HepG2 (cell line): ENCODE results near the gene OLFM1. TPM values are rescaled to one million over a fixed set of nuclear protein-coding genes. Genes with fewer than 3 reads are reported as not detected.

Experiments used
- ATAC-seq: fragments of 200-7000 bp; cut with Tn5 transposase; 3 replicates; pipeline ENCODE4 v1.9.1; 2020; ENCODE audit warnings: mild to moderate bottlenecking, moderate library complexity
- BruUV-seq: library from RNA; stranded (reverse); fragments of 400-500 nt; replicated peaks from 2 replicates; lab custom pipeline; 2021; lab: Mats Ljungman, UMichigan
- CTCF ChIA-PET: fragments of 300-600 bp; formaldehyde crosslinking; extraction: SDS; loops from one replicate; lab custom pipeline; 2021; ENCODE audit warnings: low total read pairs, inconsistent platforms, low intra/inter-chr PET ratio; lab: Yijun Ruan, JAX
- POLR2A ChIA-PET: fragments of 350-600 bp; sonication (Branson Sonifier 250); formaldehyde crosslinking; loops from one replicate; lab custom pipeline; 2020; ENCODE audit warnings: antibody characterized with exemption, inconsistent platforms; lab: Yijun Ruan, JAX
- DNase-seq: peaks from one replicate; pipeline ENCODE4 v3.0.0-alpha.2; 2015; ENCODE audit warnings: low spot score
- FAIRE-seq: peaks from 3 replicates; lab custom pipeline; 2011; peaks lifted over from hg19 to GRCh38; lab: Jason Lieb, UNC
- H2AFZ ChIP-seq: one replicate; pipeline ENCODE4 v1.6.1; 2011; ENCODE audit warnings: low read length, inconsistent platforms
- H3K27ac ChIP-seq: fragments of 300-600 bp; 3 replicates; pipeline ENCODE4 v1.8.0; 2011; ENCODE audit warnings: mixed run types, mild to moderate bottlenecking, mixed read lengths, low read length, inconsistent platforms; ENCODE audit not compliant: insufficient read depth; ENCODE audit errors: extremely low read length
- H3K27me3 ChIP-seq, 2 experiments: fragments of 200-600 bp in 1 of 2; 2 replicates in 1 of 2; 3 replicates in 1 of 2; pipeline versions ENCODE4 v1.6.0 to v1.8.0; 2011; ENCODE audit warnings: low read length in 2 of 2, mild to moderate bottlenecking in 2 of 2, moderate library complexity in 2 of 2, inconsistent platforms in 1 of 2; ENCODE audit not compliant: insufficient read depth in 2 of 2, control insufficient read depth in 1 of 2
- H3K36me3 ChIP-seq, 2 experiments: fragments of 200-600 bp in 1 of 2; replicated peaks in 1 of 2; 2 replicates in 1 of 2; 3 replicates in 1 of 2; pipeline versions ENCODE4 v1.5.1 to v1.8.0; 2011; ENCODE audit warnings: low read length in 2 of 2, inconsistent platforms in 1 of 2; ENCODE audit not compliant: insufficient read depth in 2 of 2, control insufficient read depth in 1 of 2
- H3K4me1 ChIP-seq: 2 replicates; pipeline ENCODE4 v1.5.1; 2012; ENCODE audit warnings: low read length, inconsistent platforms; ENCODE audit not compliant: insufficient read depth
- H3K4me2 ChIP-seq: 2 replicates; pipeline ENCODE4 v1.6.0; 2011; ENCODE audit warnings: low read depth, low read length, inconsistent platforms
- H3K4me3 ChIP-seq, 3 experiments: fragments of 200-600 bp in 1 of 3; sonication (generic), shearing (Covaris generic) in 1 of 3; replicated peaks in 1 of 3; 2 replicates each; pipeline ENCODE4 v1.5.1; 2011 to 2016; ENCODE audit warnings: low read length in 3 of 3, inconsistent platforms in 2 of 3, low read depth in 2 of 3, mild to moderate bottlenecking in 2 of 3, control low read depth in 1 of 3, mixed read lengths in 1 of 3; ENCODE audit not compliant: insufficient read depth in 1 of 3
- H3K79me2 ChIP-seq: one replicate; pipeline ENCODE4 v1.6.1; 2011; ENCODE audit warnings: low read length, inconsistent platforms; ENCODE audit not compliant: insufficient read depth
- H3K9ac ChIP-seq: 2 replicates; pipeline ENCODE4 v1.6.0; 2011; ENCODE audit warnings: mild to moderate bottlenecking, low read depth, low read length, inconsistent platforms; ENCODE audit not compliant: insufficient read depth
- H3K9me3 ChIP-seq: 2 replicates; pipeline ENCODE4 v1.5.1; 2012; ENCODE audit warnings: mild to moderate bottlenecking, low read length
- H4K20me1 ChIP-seq: 2 replicates; pipeline ENCODE4 v1.6.0; 2011; ENCODE audit warnings: inconsistent platforms, mild to moderate bottlenecking, low read length, moderate library complexity; ENCODE audit not compliant: insufficient read depth
- CBFB ChIP-seq: sonication (generic); formaldehyde crosslinking; IDR thresholded peaks from 2 replicates; pipeline ENCODE4 v1.4.0; 2020; ENCODE audit warnings: missing genetic modification reagents
- ELF4 ChIP-seq: sonication (generic); formaldehyde crosslinking; IDR thresholded peaks from 2 replicates; pipeline ENCODE4 v1.5.0; 2020; ENCODE audit warnings: missing genetic modification reagents, mild to moderate bottlenecking, moderate library complexity, borderline replicate concordance
- ETV5 ChIP-seq: IDR thresholded peaks from 2 replicates; pipeline ENCODE4 v1.6.1; 2018; ENCODE audit warnings: missing biosample characterization, missing genetic modification reagents, inconsistent platforms, borderline replicate concordance
- JDP2 ChIP-seq: sonication (generic); formaldehyde crosslinking; IDR thresholded peaks from 2 replicates; pipeline ENCODE4 v1.8.1; 2022; ENCODE audit warnings: missing genetic modification reagents, borderline replicate concordance
- MEF2D ChIP-seq: sonication (generic); formaldehyde crosslinking; IDR thresholded peaks from 2 replicates; pipeline ENCODE4 v1.5.1; 2020; ENCODE audit warnings: mild to moderate bottlenecking, missing genetic modification reagents
- NR2F2 ChIP-seq: IDR thresholded peaks from 2 replicates; pipeline ENCODE4 v1.6.1; 2012; ENCODE audit warnings: low read depth, inconsistent platforms, borderline replicate concordance
- SMYD3 ChIP-seq: sonication (generic); formaldehyde crosslinking; IDR thresholded peaks from 2 replicates; pipeline ENCODE4 v1.8.1; 2023; ENCODE audit warnings: mild to moderate bottlenecking, missing genetic modification reagents
- TCF7L2 ChIP-seq: IDR thresholded peaks from 2 replicates; pipeline ENCODE4 v1.6.1; 2011; ENCODE audit warnings: mild to moderate bottlenecking, low read depth, low read length, moderate library complexity
- THYN1 ChIP-seq: sonication (generic); formaldehyde crosslinking; IDR thresholded peaks from 2 replicates; pipeline ENCODE4 v1.8.1; 2023; ENCODE audit warnings: low read depth, mild to moderate bottlenecking, moderate library complexity, missing genetic modification reagents, borderline replicate concordance
- ZBTB7B ChIP-seq: sonication (generic); formaldehyde crosslinking; IDR thresholded peaks from 2 replicates; pipeline ENCODE4 v1.4.0; 2020; ENCODE audit warnings: missing genetic modification reagents
- ZKSCAN5 ChIP-seq: sonication (generic); formaldehyde crosslinking; IDR thresholded peaks from 2 replicates; pipeline ENCODE4 v1.5.1; 2020; ENCODE audit warnings: mild to moderate bottlenecking, missing genetic modification reagents
- ZNF124 ChIP-seq: sonication (generic); formaldehyde crosslinking; IDR thresholded peaks from 2 replicates; pipeline ENCODE4 v1.4.0; 2020; ENCODE audit warnings: missing genetic modification reagents
- ZNF224 ChIP-seq: sonication (generic); formaldehyde crosslinking; IDR thresholded peaks from 2 replicates; pipeline ENCODE4 v1.5.0; 2020; ENCODE audit warnings: mild to moderate bottlenecking, missing genetic modification reagents
- ZNF34 ChIP-seq: sonication (generic); formaldehyde crosslinking; IDR thresholded peaks from 2 replicates; pipeline ENCODE4 v1.4.0; 2020; ENCODE audit warnings: mild to moderate bottlenecking, missing genetic modification reagents, borderline replicate concordance
- ZNF558 ChIP-seq: sonication (generic); formaldehyde crosslinking; IDR thresholded peaks from 2 replicates; pipeline ENCODE4 v1.9.0; 2022; ENCODE audit warnings: mild to moderate bottlenecking, missing genetic modification reagents, borderline replicate concordance
- ZNF652 ChIP-seq: IDR thresholded peaks from 2 replicates; pipeline ENCODE4 v1.6.1; 2016; ENCODE audit warnings: low read depth, borderline replicate concordance
- ZSCAN20 ChIP-seq: sonication (generic); formaldehyde crosslinking; IDR thresholded peaks from 2 replicates; pipeline ENCODE4 v1.4.0; 2020; ENCODE audit warnings: missing genetic modification reagents, mild to moderate bottlenecking, borderline replicate concordance
- ZSCAN25 ChIP-seq: sonication (generic); formaldehyde crosslinking; IDR thresholded peaks from 2 replicates; pipeline ENCODE4 v1.8.0; 2022; ENCODE audit warnings: mild to moderate bottlenecking, missing genetic modification reagents
- WGBS: methylation state at CpG from one replicate; pipeline ENCODE4 v1.1.6; 2017; ENCODE audit warnings: low lambda C conversion rate; 5-methylcytosine and 5-hydroxymethylcytosine counted together
- in situ Hi-C: cut with HindIII; loops from 2 replicates; pipeline ENCODE4 v1.10.0; 2017; ENCODE audit warnings: low pct_unique_long_range_greater_than_20kb; ENCODE audit not compliant: extremely low pct_ligation_motif_present
- intact Hi-C: fragments of 100-400 bp; cut with micrococcal nuclease; formaldehyde crosslinking; loops from one replicate; pipeline ENCODE4 v1.10.0; 2022; ENCODE audit not compliant: unreplicated experiment
- polyA plus RNA-seq, 8 experiments: library from polyadenylated mRNA; depleted of rRNA in 3 of 8; stranded (reverse) in 7 of 8; unstranded in 1 of 8; fragments of >200 nt; fragmentation: Illumina TruSeq in 4 of 8; extraction: Trizol in 4 of 8; gene quantifications; 2 replicates each; pipeline versions ENCODE4 v1.2.1 to v1.2.3, GENCODE V29; 2011 to 2016; ENCODE audit warnings: low read depth in 4 of 8, missing spikeins in 1 of 8, mixed read lengths in 1 of 8; ENCODE audit not compliant: insufficient read depth in 1 of 8
- total RNA-seq, 5 experiments: library from RNA; depleted of rRNA; stranded (reverse); fragments of >200 nt; fragmentation: Illumina TruSeq; extraction: Trizol; gene quantifications; 2 replicates each; pipeline ENCODE4 v1.2.3, GENCODE V29; 2016; ENCODE audit warnings: low read depth in 1 of 5

Gene OLFM1
- total and polyA plus RNA-seq, 2 of the 13 experiments (the other 11 are each of a cell fraction or from before 2014, with no cell fraction given), result not detected

- DNase-seq (no peak), FAIRE-seq (no peak), ATAC-seq (no peak)
- Histone ChIP-seq H3K4me2 (no peak overlapping the region), H2AFZ (no peak overlapping the region), H3K36me3 (no peaks in the 10 kb centered on the region), H4K20me1 (no peaks in the 10 kb centered on the region), H3K9me3 (no peaks in the 10 kb centered on the region), H3K9ac (no peak overlapping the region), H3K4me3 (no peak overlapping the region), H3K27ac (no peak overlapping the region), H3K4me1 (no peaks in the 10 kb centered on the region), H3K27me3 (peaks cover under 1 to 20% of the 10 kb centered on the region in 2 experiments; a peak in 3 of 5 replicates), H3K79me2 (no peaks in the 10 kb centered on the region)
- CTCF ChIA-PET, result no interaction called here
- in situ Hi-C loops, result no loop called here
- no TSS peak for BruUV-seq
- TF ChIP-seq TCF7L2 (no peak), ZNF34 (no peak), SMYD3 (CRISPR knock-in tag) (no peak), ZNF124 (no peak), ZNF652 (CRISPR knock-in tag) (no peak), ZNF224 (CRISPR knock-in tag) (no peak), NR2F2 (no peak), ELF4 (CRISPR knock-in tag) (no peak), JDP2 (no peak), ZNF558 (CRISPR knock-in tag) (no peak), ETV5 (CRISPR knock-in tag) (no peak), THYN1 (no peak), CBFB (CRISPR knock-in tag) (no peak), ZSCAN25 (CRISPR knock-in tag) (no peak), ZKSCAN5 (CRISPR knock-in tag) (no peak), MEF2D (CRISPR knock-in tag) (no peak), ZBTB7B (CRISPR knock-in tag) (no peak), ZSCAN20 (no peak)
- intact Hi-C loops, result no loop called here
- WGBS, result 5% methylated on average over 8 of the region's 13 CpGs
- POLR2A ChIA-PET, result no interaction called here
These were observed 6.6 kb downstream of the OLFM1 start for GRCh38 chr9:135093911-135094584.
